Transverse colon (tissue), 3 donors: ENCODE results near the gene SNAP25.

Experiments used
- CTCF ChIP-seq, 5 experiments: fragments of 200-600 bp in 3 of 5; fragments of 450-650 bp in 2 of 5; sonication (generic) in 3 of 5; IDR thresholded peaks; 1 replicate in 2 of 5; 2 replicates in 3 of 5; pipeline ENCODE4 v1.5.1; 2016 to 2017; ENCODE audit warnings: antibody characterized with exemption in 5 of 5, inconsistent platforms in 3 of 5, mild to moderate bottlenecking in 2 of 5, moderate library complexity in 1 of 5
- EP300 ChIP-seq: sonication (generic); formaldehyde crosslinking; IDR thresholded peaks from one replicate; pipeline ENCODE4 v1.6.1; 2017; ENCODE audit warnings: antibody characterized with exemption, low read depth
- POLR2A ChIP-seq: fragments of 450-650 bp; IDR thresholded peaks from one replicate; pipeline ENCODE4 v1.6.1; 2016; ENCODE audit warnings: antibody characterized with exemption, mild to moderate bottlenecking, moderate library complexity

DNA sequence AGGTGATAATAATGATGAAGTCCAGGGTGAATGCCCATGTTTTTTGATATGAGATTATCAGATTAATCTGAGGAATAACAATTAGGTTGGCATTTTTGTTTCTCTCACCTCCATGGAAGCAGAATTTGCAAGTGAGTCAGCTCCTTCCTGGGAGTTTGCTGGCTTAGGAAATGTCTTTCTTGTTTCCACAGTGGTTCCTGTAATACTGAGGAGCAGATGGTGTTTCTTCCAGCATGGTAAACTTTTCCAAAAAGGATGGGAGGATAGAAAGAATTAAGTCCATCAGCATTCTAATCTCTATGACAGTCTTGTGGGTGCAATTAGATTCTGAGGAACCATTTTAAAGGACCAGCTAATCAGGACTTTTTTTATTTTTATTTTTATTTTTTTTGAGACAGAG, 40.5 kb downstream of the SNAP25 start:
- TF ChIP-seq EP300: no peak
- TF ChIP-seq POLR2A: no peak
- no peak for TF ChIP-seq CTCF (IDR thresholded peaks at IDR 0.05)
